ENCODE data around the gene NOX5. TPM values are rescaled to one million over a fixed set of nuclear protein-coding genes. Genes with fewer than 3 reads are reported as not detected.

Gene NOX5
- total and polyA plus RNA-seq, 4 experiments from 2014 or later = 0.06 to 0.08 TPM; not detected in 2

DNA sequence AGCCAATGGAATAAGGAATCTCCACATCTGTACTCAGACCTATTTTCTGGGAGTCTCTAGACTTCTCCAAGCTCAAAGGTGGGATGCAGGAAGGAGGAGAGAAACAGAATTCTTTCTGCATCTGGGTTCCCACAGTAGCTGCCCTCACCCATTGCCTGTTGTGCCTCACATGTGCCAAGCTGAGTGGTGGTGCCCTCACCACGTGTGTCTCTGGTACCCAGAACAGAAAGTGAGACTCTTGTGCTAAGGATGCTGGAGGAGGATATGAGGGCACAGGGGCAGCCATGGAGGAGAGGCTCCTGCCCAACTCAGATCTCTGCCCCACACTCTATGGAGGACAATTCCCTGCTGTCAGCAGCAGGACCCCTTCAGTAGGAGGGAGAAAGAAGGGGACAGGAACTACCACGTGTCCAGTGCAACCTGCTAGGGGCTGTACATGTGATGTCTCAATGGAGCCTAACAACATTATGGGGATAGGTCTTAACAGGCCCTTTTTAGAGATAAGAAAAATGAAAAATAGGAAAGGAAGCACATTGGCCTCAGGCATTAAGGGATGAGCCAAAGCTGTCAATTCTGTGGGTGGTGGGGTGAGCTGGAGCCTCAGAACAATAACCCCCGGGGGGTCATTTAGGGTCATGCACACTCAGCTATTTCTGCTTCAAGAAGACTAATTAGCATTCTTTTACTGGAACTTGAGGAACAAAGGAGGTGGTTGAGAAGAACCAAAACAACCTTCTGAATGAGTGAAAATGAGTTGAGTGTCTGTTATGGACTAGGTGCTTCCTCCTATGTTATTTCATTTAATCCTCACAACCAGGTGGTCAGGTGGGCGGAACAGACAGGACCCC is 16.3 kb upstream of the NOX5 start:
- H3K4me3 ChIP-seq (ENCODE audit: low read length in 2 of 2) = no peak overlapping the region
- no peaks in the 10 kb centered on the region for H3K27me3 ChIP-seq (ENCODE audit: insufficient read depth, low read length)
- Mint-ChIP-seq H3K36me3 (peaks cover 0 to 1% of the 10 kb centered on the region in 2 donors), H3K4me3 (no peak overlapping the region), H3K9me3 (peaks cover 0 to 7% (median 2%) of the 10 kb centered on the region in 8 donors), H3K4me1 (no peaks in the 10 kb centered on the region), H3K27ac (no peak overlapping the region), H3K27me3 (peaks cover 4 to 11% of the 10 kb centered on the region in 2 donors)
- DNase-seq = no peak
- H3K4me1 ChIP-seq (ENCODE audit: insufficient read depth, low read length) = no peaks in the 10 kb centered on the region
- no peaks in the 10 kb centered on the region for H3K36me3 ChIP-seq (ENCODE audit: insufficient read depth, low read length)
- H3K27ac ChIP-seq (ENCODE audit: low read depth, low read length) = no peak overlapping the region
- intact Hi-C loops (cut with micrococcal nuclease) = no loop called here
- no peaks in the 10 kb centered on the region for H3K9me3 ChIP-seq (ENCODE audit: control insufficient read depth in 1 of 2, low read length in 2 of 2)
- ChIA-PET POLR2A (ENCODE audit: partially characterized antibody) (no interaction called here), CTCF (ENCODE audit: partially characterized antibody) (interaction anchor here (1.0 kb wide), 1 partner anchor 74 kb away, joined by 3 read pairs; no protein-coding TSS in a partner anchor)

- Mint-ChIP-seq H3K4me1 (no peaks in the 10 kb centered on the region), H3K36me3 (peaks cover 0 to 1% of the 10 kb centered on the region in 2 donors), H3K27ac (no peak overlapping the region), H3K4me3 (no peak overlapping the region), H3K27me3 (peaks cover 7 to 11% of the 10 kb centered on the region in 2 donors), H3K9me3 (peaks cover 0 to 16% (median 2%) of the 10 kb centered on the region in 8 donors)
- ChIA-PET POLR2A (ENCODE audit: partially characterized antibody) (no interaction called here), CTCF (ENCODE audit: partially characterized antibody) (interaction anchor here (1.0 kb wide), 1 partner anchor 33 kb away, joined by 3 read pairs; no protein-coding TSS in a partner anchor)
- no peak overlapping the region for H3K27ac ChIP-seq (ENCODE audit: low read depth, low read length)
- no peaks in the 10 kb centered on the region for H3K36me3 ChIP-seq (ENCODE audit: insufficient read depth, low read length)
- no peak for DNase-seq
- intact Hi-C loops (cut with micrococcal nuclease) = no loop called here
- H3K4me3 ChIP-seq (ENCODE audit: low read length in 2 of 2) = no peak overlapping the region
- no peaks in the 10 kb centered on the region for H3K27me3 ChIP-seq (ENCODE audit: insufficient read depth, low read length)
- H3K9me3 ChIP-seq (ENCODE audit: control insufficient read depth in 1 of 2, low read length in 2 of 2) = no peaks in the 10 kb centered on the region
- H3K4me1 ChIP-seq (ENCODE audit: insufficient read depth, low read length) = no peaks in the 10 kb centered on the region
Observed at GRCh38 chr15:68999091-68999490, 15.4 kb upstream of the NOX5 start.

- Histone ChIP-seq H3K36me3 (ENCODE audit: insufficient read depth, low read length) (no peaks in the 10 kb centered on the region), H3K4me3 (ENCODE audit: low read length in 2 of 2) (no peak overlapping the region), H3K9me3 (ENCODE audit: control insufficient read depth in 1 of 2, low read length in 2 of 2) (no peaks in the 10 kb centered on the region), H3K4me1 (ENCODE audit: insufficient read depth, low read length) (no peaks in the 10 kb centered on the region), H3K27me3 (ENCODE audit: insufficient read depth, low read length) (no peaks in the 10 kb centered on the region), H3K27ac (ENCODE audit: low read depth, low read length) (no peak overlapping the region)
- H3K4me1 Mint-ChIP-seq = no peaks in the 10 kb centered on the region
- H3K27me3 Mint-ChIP-seq = peaks cover 7 to 14% of the 10 kb centered on the region in 2 donors
- no peak overlapping the region for H3K4me3 Mint-ChIP-seq
- no peak for DNase-seq
- H3K9me3 Mint-ChIP-seq = peaks cover 2 to 16% (median 4%) of the 10 kb centered on the region in 8 donors
- ChIA-PET POLR2A (ENCODE audit: partially characterized antibody) (no interaction called here), CTCF (ENCODE audit: partially characterized antibody) (no interaction called here)
- H3K27ac Mint-ChIP-seq = no peak overlapping the region
- H3K36me3 Mint-ChIP-seq = peaks cover 0 to 1% of the 10 kb centered on the region in 2 donors
- intact Hi-C loops (cut with micrococcal nuclease) = no loop called here
Observed at GRCh38 chr15:69000091-69000490, 14.4 kb upstream of the NOX5 start.

DNA sequence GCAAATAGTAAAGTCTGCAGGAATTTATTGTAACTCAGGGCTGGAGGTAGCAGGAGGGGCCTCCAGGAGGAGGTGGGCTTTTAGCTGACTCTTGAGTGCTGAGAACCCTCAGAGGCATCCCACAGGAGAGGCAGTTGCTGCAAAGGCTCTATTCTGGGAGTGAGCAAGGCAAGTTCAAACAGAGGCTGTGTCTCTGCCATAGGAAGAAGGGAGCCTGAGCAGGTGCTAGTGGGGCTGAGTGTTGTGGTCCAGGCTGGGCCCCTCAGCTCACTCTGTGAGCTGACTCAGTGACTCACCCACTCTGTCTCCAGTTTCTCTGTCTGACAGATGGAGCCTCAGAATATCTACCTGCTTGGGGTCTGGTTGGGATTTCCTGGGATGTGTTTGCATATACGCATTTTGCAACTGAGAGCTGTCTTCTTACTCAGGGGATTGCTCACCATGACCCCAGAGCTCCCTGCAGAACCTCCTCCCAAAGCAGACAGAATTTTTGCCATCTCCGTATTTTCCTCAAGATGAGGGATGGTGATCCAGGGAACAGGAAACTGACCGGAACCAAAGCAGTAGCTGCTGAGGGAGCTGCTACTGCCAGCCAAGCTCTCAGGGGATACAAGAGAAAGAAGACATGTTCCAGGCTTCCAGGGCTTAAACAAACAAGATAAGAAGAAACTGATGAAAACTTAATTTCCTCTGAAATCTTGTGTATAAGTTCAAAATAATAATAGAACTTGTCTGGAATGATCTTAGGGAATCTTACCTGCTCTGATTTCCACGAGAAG is 13.6 kb upstream of the NOX5 start:
- H3K27me3 ChIP-seq (ENCODE audit: insufficient read depth, low read length) = no peaks in the 10 kb centered on the region
- H3K27me3 Mint-ChIP-seq = peaks cover 9 to 14% of the 10 kb centered on the region in 2 donors

GRCh38 chr15:69002783-69003182 is 11.7 kb upstream of the NOX5 start:
- Histone ChIP-seq H3K9me3 (ENCODE audit: control insufficient read depth in 1 of 2, low read length in 2 of 2) (no peaks in the 10 kb centered on the region), H3K4me3 (ENCODE audit: low read length in 2 of 2) (no peak overlapping the region), H3K27ac (ENCODE audit: low read depth, low read length) (no peak overlapping the region), H3K36me3 (ENCODE audit: insufficient read depth, low read length) (no peaks in the 10 kb centered on the region), H3K27me3 (ENCODE audit: insufficient read depth, low read length) (no peaks in the 10 kb centered on the region), H3K4me1 (ENCODE audit: insufficient read depth, low read length) (no peaks in the 10 kb centered on the region)
- intact Hi-C loops (cut with micrococcal nuclease) = no loop called here
- CTCF ChIA-PET (ENCODE audit: partially characterized antibody) = no interaction called here
- H3K27me3 Mint-ChIP-seq = peaks cover 11 to 14% of the 10 kb centered on the region in 2 donors
- no peak for DNase-seq
- peaks cover 2 to 29% (median 15%) of the 10 kb centered on the region in 8 donors for H3K9me3 Mint-ChIP-seq
- H3K4me1 Mint-ChIP-seq = no peaks in the 10 kb centered on the region
- no peak overlapping the region for H3K27ac Mint-ChIP-seq
- H3K36me3 Mint-ChIP-seq = peaks cover 3 to 4% of the 10 kb centered on the region in 2 donors
- POLR2A ChIA-PET (ENCODE audit: partially characterized antibody) = no interaction called here
- no peak overlapping the region for H3K4me3 Mint-ChIP-seq

More for the DNA sequence above, 13.6 kb upstream of the NOX5 start:
- no peak for DNase-seq
- Histone ChIP-seq H3K9me3 (ENCODE audit: control insufficient read depth in 1 of 2, low read length in 2 of 2) (no peaks in the 10 kb centered on the region), H3K36me3 (ENCODE audit: insufficient read depth, low read length) (no peaks in the 10 kb centered on the region), H3K27ac (ENCODE audit: low read depth, low read length) (no peak overlapping the region), H3K4me1 (ENCODE audit: insufficient read depth, low read length) (no peaks in the 10 kb centered on the region), H3K4me3 (ENCODE audit: low read length in 2 of 2) (no peak overlapping the region)
- Mint-ChIP-seq H3K4me3 (no peak overlapping the region), H3K27ac (no peak overlapping the region), H3K4me1 (no peaks in the 10 kb centered on the region), H3K9me3 (peaks cover 2 to 24% (median 10%) of the 10 kb centered on the region in 8 donors), H3K36me3 (peaks cover 0 to 1% of the 10 kb centered on the region in 2 donors)
- POLR2A ChIA-PET (ENCODE audit: partially characterized antibody) = no interaction called here
- intact Hi-C loops (cut with micrococcal nuclease) = no loop called here
- CTCF ChIA-PET (ENCODE audit: partially characterized antibody) = no interaction called here

GRCh38 chr15:69004011-69004410 is 10.5 kb upstream of the NOX5 start:
- no peaks in the 10 kb centered on the region for H3K4me1 Mint-ChIP-seq
- ChIA-PET POLR2A (ENCODE audit: partially characterized antibody) (no interaction called here), CTCF (ENCODE audit: partially characterized antibody) (no interaction called here)
- Histone ChIP-seq H3K27me3 (ENCODE audit: insufficient read depth, low read length) (no peaks in the 10 kb centered on the region), H3K27ac (ENCODE audit: low read depth, low read length) (no peak overlapping the region), H3K36me3 (ENCODE audit: insufficient read depth, low read length) (no peaks in the 10 kb centered on the region), H3K9me3 (ENCODE audit: control insufficient read depth in 1 of 2, low read length in 2 of 2) (no peaks in the 10 kb centered on the region), H3K4me3 (ENCODE audit: low read length in 2 of 2) (no peak overlapping the region), H3K4me1 (ENCODE audit: insufficient read depth, low read length) (no peaks in the 10 kb centered on the region)
- H3K9me3 Mint-ChIP-seq = peaks cover 2 to 41% (median 26%) of the 10 kb centered on the region in 8 donors
- no peak overlapping the region for H3K4me3 Mint-ChIP-seq
- peaks cover 11 to 12% of the 10 kb centered on the region in 2 donors for H3K27me3 Mint-ChIP-seq
- intact Hi-C loops (cut with micrococcal nuclease) = no loop called here
- H3K36me3 Mint-ChIP-seq = peaks cover 6 to 7% of the 10 kb centered on the region in 2 donors
- no peak for DNase-seq
- H3K27ac Mint-ChIP-seq = no peak overlapping the region

DNA sequence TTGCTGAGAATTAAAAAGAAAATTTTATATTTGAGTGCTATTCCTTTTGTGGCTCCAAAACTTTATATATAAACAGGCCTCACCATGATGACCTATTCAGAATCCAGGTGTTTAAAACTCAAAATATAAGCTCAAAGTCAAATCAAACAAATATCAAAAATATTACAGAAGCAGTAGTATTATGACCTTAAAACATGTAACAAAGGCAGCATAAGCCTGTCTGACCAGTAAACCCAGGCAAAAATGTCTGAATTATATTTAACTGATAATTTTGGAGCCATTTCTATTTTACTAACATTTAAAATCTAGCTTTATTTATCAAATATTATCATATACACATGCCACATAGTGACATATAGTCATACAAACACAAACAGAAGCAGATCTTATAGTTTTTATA is 6.4 kb upstream of the NOX5 start:
- POLR2A ChIA-PET (ENCODE audit: partially characterized antibody) = no interaction called here
- Histone ChIP-seq H3K36me3 (ENCODE audit: insufficient read depth, low read length) (no peaks in the 10 kb centered on the region), H3K27me3 (ENCODE audit: insufficient read depth, low read length) (no peaks in the 10 kb centered on the region), H3K4me1 (ENCODE audit: insufficient read depth, low read length) (no peaks in the 10 kb centered on the region), H3K27ac (ENCODE audit: low read depth, low read length) (no peak overlapping the region), H3K4me3 (ENCODE audit: low read length in 2 of 2) (no peak overlapping the region), H3K9me3 (ENCODE audit: control insufficient read depth in 1 of 2, low read length in 2 of 2) (peaks cover 0 to 3% of the 10 kb centered on the region in 2 donors)
- intact Hi-C loops (cut with micrococcal nuclease) = no loop called here
- Mint-ChIP-seq H3K27me3 (peaks cover 5 to 17% of the 10 kb centered on the region in 2 donors), H3K4me1 (no peaks in the 10 kb centered on the region), H3K9me3 (peaks cover 2 to 61% (median 38%) of the 10 kb centered on the region in 8 donors), H3K4me3 (no peak overlapping the region), H3K27ac (no peak overlapping the region), H3K36me3 (peaks cover 7 to 8% of the 10 kb centered on the region in 2 donors)
- CTCF ChIA-PET (ENCODE audit: partially characterized antibody) = interaction anchor here (1.1 kb wide), 1 partner anchor 51 kb away, joined by 3 read pairs; no protein-coding TSS in a partner anchor
- DNase-seq = no peak

All from CD4-positive, alpha-beta memory T cell (primary cell).